ENCODE results near the gene ROS1. TPM values are rescaled to one million over a fixed set of nuclear protein-coding genes. Genes with fewer than 3 reads are reported as not detected.

Gene ROS1
- total and polyA plus RNA-seq, 11 donors = 0.01 to 0.07 (median 0.05) TPM; not detected in 7

DNA sequence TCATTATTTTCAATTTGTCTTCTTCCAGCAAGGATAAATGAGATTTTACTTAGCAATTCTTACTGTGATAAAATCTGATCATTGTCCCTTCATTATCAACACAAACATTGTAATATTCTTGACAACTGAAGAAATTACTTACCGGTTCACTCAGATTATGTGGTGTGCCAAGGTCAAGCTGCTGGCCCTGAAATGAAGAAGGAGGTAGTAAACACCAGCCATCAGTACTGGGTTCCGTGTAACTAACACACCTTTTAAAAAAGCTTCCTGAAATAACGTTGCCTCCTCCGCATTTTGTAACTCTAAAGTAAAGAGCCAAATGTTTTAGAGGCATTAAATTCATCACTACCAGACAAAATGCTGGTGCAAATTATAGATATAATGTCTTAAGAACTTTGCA lies 7.4 kb downstream of the ROS1 start:
- Histone ChIP-seq H3K27ac (no peak overlapping the region), H3K4me3 (no peak overlapping the region), H3K9me3 (no peaks in the 10 kb centered on the region), H3K36me3 (no peaks in the 10 kb centered on the region), H3K27me3 (peaks cover 0 to 3% (median 0%) of the 10 kb centered on the region in 9 donors), H3K4me1 (no peaks in the 10 kb centered on the region)
- DNase-seq (no peak), ATAC-seq (no peak)
- WGBS, 4 donors = 75 to 85% (median 80%) methylated on average over 4 of the region's 4 CpGs
- TF ChIP-seq POLR2A (IDR thresholded peaks at IDR 0.05) = no peak
- TF ChIP-seq, protein P1, sequence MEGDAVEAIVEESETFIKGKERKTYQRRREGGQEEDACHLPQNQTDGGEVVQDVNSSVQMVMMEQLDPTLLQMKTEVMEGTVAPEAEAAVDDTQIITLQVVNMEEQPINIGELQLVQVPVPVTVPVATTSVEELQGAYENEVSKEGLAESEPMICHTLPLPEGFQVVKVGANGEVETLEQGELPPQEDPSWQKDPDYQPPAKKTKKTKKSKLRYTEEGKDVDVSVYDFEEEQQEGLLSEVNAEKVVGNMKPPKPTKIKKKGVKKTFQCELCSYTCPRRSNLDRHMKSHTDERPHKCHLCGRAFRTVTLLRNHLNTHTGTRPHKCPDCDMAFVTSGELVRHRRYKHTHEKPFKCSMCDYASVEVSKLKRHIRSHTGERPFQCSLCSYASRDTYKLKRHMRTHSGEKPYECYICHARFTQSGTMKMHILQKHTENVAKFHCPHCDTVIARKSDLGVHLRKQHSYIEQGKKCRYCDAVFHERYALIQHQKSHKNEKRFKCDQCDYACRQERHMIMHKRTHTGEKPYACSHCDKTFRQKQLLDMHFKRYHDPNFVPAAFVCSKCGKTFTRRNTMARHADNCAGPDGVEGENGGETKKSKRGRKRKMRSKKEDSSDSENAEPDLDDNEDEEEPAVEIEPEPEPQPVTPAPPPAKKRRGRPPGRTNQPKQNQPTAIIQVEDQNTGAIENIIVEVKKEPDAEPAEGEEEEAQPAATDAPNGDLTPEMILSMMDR (IDR thresholded peaks at IDR 0.05) = no peak
- intact Hi-C loops (cut with DNase I) = no loop called here

DNA sequence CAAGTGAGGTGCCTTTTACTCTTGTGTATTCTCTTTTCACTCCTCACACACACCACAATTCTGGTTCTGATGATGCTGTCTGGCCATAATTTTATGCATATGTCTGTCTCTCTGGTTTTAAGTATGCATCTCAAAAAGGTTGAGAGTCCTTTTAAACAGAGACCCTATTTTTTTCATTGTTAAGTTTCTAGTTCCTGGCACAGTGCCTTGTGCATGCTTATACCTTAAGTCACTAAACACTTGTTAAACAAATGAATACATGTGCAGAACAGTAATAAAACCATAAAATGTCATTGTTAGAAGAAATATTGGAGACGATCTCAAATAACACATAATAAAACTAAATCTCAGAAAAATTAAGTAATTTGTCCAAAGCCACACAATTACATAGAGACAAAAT lies 7.9 kb downstream of the ROS1 start:
- Histone ChIP-seq H3K36me3 (no peaks in the 10 kb centered on the region), H3K27me3 (peaks cover 0 to 3% (median 0%) of the 10 kb centered on the region in 9 donors), H3K4me3 (no peak overlapping the region), H3K4me1 (no peaks in the 10 kb centered on the region), H3K27ac (no peak overlapping the region), H3K9me3 (no peaks in the 10 kb centered on the region)
- ATAC-seq (no peak), DNase-seq (no peak)
- WGBS, 4 donors = 86 to 92% (median 90%) methylated on average over 1 of the region's 1 CpG
- intact Hi-C loops (cut with DNase I) = no loop called here
- TF ChIP-seq, protein P1 (IDR thresholded peaks at IDR 0.05) = no peak
- TF ChIP-seq POLR2A (IDR thresholded peaks at IDR 0.05) = no peak

DNA sequence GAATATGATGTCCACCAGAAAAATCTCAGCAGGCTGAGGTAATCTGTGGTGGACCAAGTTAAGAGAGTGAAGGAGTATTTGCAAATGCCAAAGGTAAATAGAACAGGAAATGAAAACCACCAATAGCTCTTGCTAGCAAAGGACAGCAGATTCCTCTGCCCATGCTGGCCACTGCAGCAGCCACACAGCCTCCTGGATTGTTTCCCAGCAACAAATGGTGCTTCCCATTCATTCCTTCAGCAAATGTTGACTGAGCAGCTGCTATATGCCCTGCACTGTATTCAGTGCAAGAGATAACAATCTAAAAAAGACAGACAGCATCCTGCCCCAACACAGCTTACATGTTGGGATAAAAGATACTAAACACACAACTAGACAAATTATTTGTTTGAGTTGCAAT lies 11.0 kb downstream of the ROS1 start:
- no peaks in the 10 kb centered on the region for H3K4me1 ChIP-seq
- intact Hi-C loops (cut with DNase I) = no loop called here

DNA sequence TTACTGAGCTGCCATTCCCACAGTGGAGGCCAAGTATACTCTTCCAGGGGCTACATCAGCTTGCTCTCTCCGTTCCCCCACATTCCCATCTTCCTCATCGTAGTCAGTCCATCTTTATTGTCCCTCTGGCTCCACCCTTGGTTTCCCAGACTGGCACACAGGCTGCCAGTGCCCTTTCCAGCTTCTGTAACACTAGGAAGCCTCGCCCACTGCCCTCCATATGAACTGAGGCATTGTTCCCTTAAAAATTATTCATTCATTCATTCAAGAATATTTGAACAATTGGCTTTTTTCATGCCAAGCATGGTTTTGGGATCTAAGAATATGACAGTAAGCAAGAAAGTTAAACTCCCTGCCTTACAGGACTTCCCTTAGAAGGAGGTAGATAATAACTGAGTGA lies 14.3 kb downstream of the ROS1 start:
- ATAC-seq (no peak), DNase-seq (no peak)
- H3K4me1 ChIP-seq = no peaks in the 10 kb centered on the region
- TF ChIP-seq, protein P1 (IDR thresholded peaks at IDR 0.05) = no peak
- no peak for TF ChIP-seq POLR2A (IDR thresholded peaks at IDR 0.05)
- WGBS, 4 donors = 51 to 67% (median 63%) methylated on average over 3 of the region's 3 CpGs
- no peaks in the 10 kb centered on the region for H3K9me3 ChIP-seq
- no peak overlapping the region for H3K27ac ChIP-seq
- intact Hi-C loops (cut with DNase I) = no loop called here
- H3K27me3 ChIP-seq = no peaks in the 10 kb centered on the region
- H3K36me3 ChIP-seq = no peaks in the 10 kb centered on the region
- no peak overlapping the region for H3K4me3 ChIP-seq

More for the DNA sequence above, 11.0 kb downstream of the ROS1 start:
- H3K4me3 ChIP-seq = no peak overlapping the region
- no peaks in the 10 kb centered on the region for H3K36me3 ChIP-seq
- no peaks in the 10 kb centered on the region for H3K27me3 ChIP-seq
- TF ChIP-seq POLR2A (IDR thresholded peaks at IDR 0.05) = no peak
- TF ChIP-seq, protein P1 (IDR thresholded peaks at IDR 0.05) = no peak
- no peak for DNase-seq
- H3K27ac ChIP-seq = no peak overlapping the region
- ATAC-seq = no peak
- no peaks in the 10 kb centered on the region for H3K9me3 ChIP-seq
